GM12878 (cell line): ENCODE measurements around the gene FBXO42. TPM values are rescaled to one million over a fixed set of nuclear protein-coding genes. Genes with fewer than 3 reads are reported as not detected.

Experiments used
- BCL3 ChIP-seq: IDR thresholded peaks from 2 replicates; pipeline ENCODE4 v1.6.1; 2011; ENCODE audit warnings: borderline replicate concordance, low read depth, mild to moderate bottlenecking, moderate library complexity, low read length; ENCODE audit not compliant: insufficient read depth, poor library complexity, severe bottlenecking
- BHLHE40 ChIP-seq, 2 experiments: fragments of 450-650 bp in 1 of 2; IDR thresholded peaks; 2 replicates each; pipeline ENCODE4 v1.6.1; 2011 to 2017; ENCODE audit warnings: low read depth in 2 of 2, borderline replicate concordance in 1 of 2, improper control_type of control experiment in 1 of 2, low read length in 1 of 2, mild to moderate bottlenecking in 1 of 2
- EGR1 ChIP-seq, 2 experiments: IDR thresholded peaks; 1 replicate in 1 of 2; 2 replicates in 1 of 2; pipeline ENCODE4 v1.6.1; 2011 to 2012; ENCODE audit warnings: low read depth in 2 of 2, low read length in 2 of 2, borderline replicate concordance in 1 of 2, mild to moderate bottlenecking in 1 of 2, moderate library complexity in 1 of 2
- ETV6 ChIP-seq, 2 experiments: fragments of 450-650 bp in 1 of 2; IDR thresholded peaks in 1 of 2; conservative IDR thresholded peaks in 1 of 2; 2 replicates each; pipeline ENCODE4 v1.6.1; 2014; ENCODE audit warnings: antibody characterized with exemption in 1 of 2, borderline replicate concordance in 1 of 2, low read depth in 1 of 2, mild to moderate bottlenecking in 1 of 2, moderate library complexity in 1 of 2
- GATAD2B ChIP-seq: fragments of 450-650 bp; conservative IDR thresholded peaks from 2 replicates; pipeline ENCODE4 v1.6.1; 2017; ENCODE audit warnings: low read depth, mild to moderate bottlenecking, moderate library complexity
- HSF1 ChIP-seq: fragments of 150-350 bp; IDR thresholded peaks from 2 replicates; pipeline ENCODE4 v1.6.1; 2014; ENCODE audit warnings: mild to moderate bottlenecking, low read depth, low read length
- IKZF1 ChIP-seq: fragments of 450-650 bp; conservative IDR thresholded peaks from 2 replicates; pipeline ENCODE4 v1.6.1; 2017; ENCODE audit warnings: antibody characterized with exemption, mild to moderate bottlenecking
- IKZF2 ChIP-seq, 2 experiments: fragments of 450-650 bp; IDR thresholded peaks; 2 replicates each; pipeline ENCODE4 v1.6.1; 2017; ENCODE audit warnings: mild to moderate bottlenecking in 2 of 2, moderate library complexity in 2 of 2
- NFIC ChIP-seq: IDR thresholded peaks from 2 replicates; pipeline ENCODE4 v1.6.1; 2012; ENCODE audit warnings: low read depth, mild to moderate bottlenecking, inconsistent platforms, low read length, moderate library complexity
- NR2F1 ChIP-seq: fragments of 450-650 bp; conservative IDR thresholded peaks from 2 replicates; pipeline ENCODE4 v1.6.1; 2017; ENCODE audit warnings: mild to moderate bottlenecking
- REST ChIP-seq: IDR thresholded peaks from 2 replicates; pipeline ENCODE4 v1.6.1; 2012; ENCODE audit warnings: mild to moderate bottlenecking, low read depth, low read length
- SMAD1 ChIP-seq: fragments of 450-650 bp; IDR thresholded peaks from 2 replicates; pipeline ENCODE4 v1.6.1; 2018; ENCODE audit warnings: mild to moderate bottlenecking, low read depth; ENCODE audit not compliant: partially characterized antibody
- TCF12 ChIP-seq: IDR thresholded peaks from 2 replicates; pipeline ENCODE4 v1.6.1; 2011; ENCODE audit warnings: low read depth, mild to moderate bottlenecking, low read length
- ZBTB33 ChIP-seq: fragments of 450-650 bp; IDR thresholded peaks from 2 replicates; pipeline ENCODE4 v1.6.1; 2017; ENCODE audit warnings: mild to moderate bottlenecking
- ZNF687 ChIP-seq: fragments of 450-650 bp; IDR thresholded peaks from 2 replicates; pipeline ENCODE4 v1.6.1; 2017; ENCODE audit warnings: mild to moderate bottlenecking, moderate library complexity
- polyA plus RNA-seq, 11 experiments: library from polyadenylated mRNA; depleted of rRNA in 4 of 11; unstranded in 6 of 11; stranded (reverse) in 5 of 11; fragments of >200 nt; fragmentation: Nextera tagmentation in 4 of 11; fragmentation: Illumina TruSeq in 1 of 11; extraction: Ambion mirVana in 4 of 11; extraction: Trizol in 1 of 11; gene quantifications; 1 replicate in 1 of 11; 2 replicates in 10 of 11; pipeline versions ENCODE4 v1.2.1 to v1.2.3, GENCODE V29; 2011 to 2016; ENCODE audit warnings: inconsistent platforms in 2 of 11, missing spikeins in 2 of 11, low read depth in 1 of 11
- total RNA-seq, 4 experiments: library from RNA; depleted of rRNA in 3 of 4; stranded (reverse); fragments of >200 nt in 3 of 4; fragmentation: Illumina TruSeq in 1 of 4; extraction: Trizol in 1 of 4; gene quantifications; 2 replicates each; pipeline versions ENCODE4 v1.2.1 to v1.2.3, GENCODE V29; 2013 to 2021

Gene FBXO42
- total and polyA plus RNA-seq, 10 of the 15 experiments (the other 5 are each of a cell fraction or from before 2014, with no cell fraction given), result 6.1 to 23.8 (median 15.2) TPM

GRCh38 chr1:16367258-16367967 lies 15.1 kb upstream of the FBXO42 start (continued):
- TF ChIP-seq BCL3 (peak; percentile 40), IKZF2 (IDR thresholded peaks at IDR 0.05) (peak; percentile 89 to 91), ETV6 (conservative IDR thresholded peaks at IDR 0.05 in 1 of 2, IDR thresholded peaks at IDR 0.05 in 1 of 2; ENCODE audit: borderline replicate concordance in 1 of 2, low read depth in 1 of 2) (peak in 1 of 2 experiments; percentile 90; a peak in 2 of 4 replicates), NR2F1 (peak; percentile 83), BHLHE40 (IDR thresholded peaks at IDR 0.05; ENCODE audit: borderline replicate concordance in 1 of 2, low read depth in 2 of 2, low read length in 1 of 2) (peak; percentile 76 to 82), TCF12 (peak; percentile 25; the same call in 1 of the 2 replicates), IKZF1 (peak; percentile 90), REST (0 out of 2 replicates have a peak, but pooled peaks have one; percentile 31), SMAD1 (no peak), EGR1 (IDR thresholded peaks at IDR 0.05; ENCODE audit: borderline replicate concordance in 1 of 2, low read depth in 2 of 2, low read length in 2 of 2) (peak in 1 of 2 experiments; percentile 45; a peak in 1 of 3 replicates), ZBTB33 (no peak), ZNF687 (no peak), GATAD2B (peak; percentile 64; the same call in 1 of the 2 replicates), NFIC (peak; percentile 81), HSF1 (no peak)
